IPS-20b (cell line): ENCODE data around the gene ZSCAN5B.

Experiments
- H3K27ac ChIP-seq: one replicate; pipeline ENCODE4 v1.5.1; 2013; ENCODE audit warnings: low read length
- H3K27me3 ChIP-seq: 2 replicates; pipeline ENCODE4 v1.6.1; 2013; ENCODE audit warnings: mild to moderate bottlenecking, low read length, inconsistent platforms; ENCODE audit not compliant: insufficient read depth
- H3K36me3 ChIP-seq: 2 replicates; pipeline ENCODE4 v1.6.1; 2013; ENCODE audit warnings: low read depth, mild to moderate bottlenecking, inconsistent platforms, low read length, moderate library complexity; ENCODE audit not compliant: insufficient read depth
- H3K4me1 ChIP-seq: 2 replicates; pipeline ENCODE4 v1.6.1; 2013; ENCODE audit warnings: mild to moderate bottlenecking, control low read depth, inconsistent platforms, low read length, moderate library complexity; ENCODE audit not compliant: insufficient read depth
- H3K4me3 ChIP-seq: 2 replicates; pipeline ENCODE4 v1.5.1; 2013; ENCODE audit warnings: mild to moderate bottlenecking, low read length, inconsistent platforms
- H3K9ac ChIP-seq: 2 replicates; pipeline ENCODE4 v1.6.1; 2013; ENCODE audit warnings: low read depth, mild to moderate bottlenecking, inconsistent platforms, low read length, moderate library complexity
- H3K9me3 ChIP-seq: 2 replicates; pipeline ENCODE4 v1.6.1; 2013; ENCODE audit warnings: mild to moderate bottlenecking, low read depth, low read length, inconsistent platforms; ENCODE audit not compliant: insufficient read depth

ZSCAN5B gene

DNA sequence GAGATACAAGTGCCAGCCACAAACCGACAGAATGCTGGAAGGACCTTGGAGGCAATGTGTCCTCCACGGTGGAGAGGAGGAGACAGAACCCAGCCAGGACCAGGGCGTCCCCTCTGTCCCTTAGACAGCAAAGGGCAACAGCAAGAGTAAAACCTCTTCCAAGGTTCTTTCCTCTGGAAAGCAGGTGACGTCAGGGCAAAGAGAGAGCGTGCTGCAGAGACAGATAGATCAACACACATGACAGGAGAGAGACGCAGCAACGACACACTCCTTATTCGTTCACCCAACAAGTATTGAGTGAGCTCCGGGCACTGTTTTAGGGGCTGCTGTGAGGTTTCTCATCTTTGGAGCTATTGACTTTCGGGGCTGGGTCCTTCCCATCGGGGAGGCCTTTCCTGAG is 23.0 kb downstream of the ZSCAN5B start:
- no peaks in the 10 kb centered on the region; the same call in 1 of the 2 replicates for H3K27me3 ChIP-seq

DNA sequence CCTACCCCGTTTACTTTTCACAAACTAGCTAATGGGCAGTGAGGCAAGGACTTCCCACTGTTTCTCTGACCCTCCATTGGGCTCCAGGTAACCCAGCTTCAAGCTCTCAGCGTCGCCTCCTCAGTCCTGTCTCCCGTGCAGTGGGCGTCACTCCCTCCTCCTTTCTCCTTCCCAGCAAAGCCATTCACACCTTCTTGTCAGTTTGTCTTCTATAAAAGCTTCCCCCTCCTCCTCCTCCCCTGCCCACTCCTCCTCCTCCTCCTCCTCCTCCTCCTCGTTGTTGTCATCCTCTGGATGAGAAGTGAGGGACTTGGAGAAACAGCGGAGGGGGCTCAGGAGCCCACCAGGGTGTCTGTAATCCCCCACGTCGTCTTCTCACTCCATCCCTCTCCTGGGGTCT is 23.5 kb downstream of the ZSCAN5B start:
- Histone ChIP-seq H3K4me1 (no peaks in the 10 kb centered on the region), H3K27me3 (no peaks in the 10 kb centered on the region; the same call in 1 of the 2 replicates), H3K9me3 (no peaks in the 10 kb centered on the region), H3K36me3 (no peaks in the 10 kb centered on the region), H3K27ac (no peak overlapping the region), H3K4me3 (no peak overlapping the region), H3K9ac (no peak overlapping the region)

More for the DNA sequence above, 23.0 kb downstream of the ZSCAN5B start:
- Histone ChIP-seq H3K9me3 (no peaks in the 10 kb centered on the region), H3K4me3 (no peak overlapping the region), H3K36me3 (no peaks in the 10 kb centered on the region), H3K4me1 (no peaks in the 10 kb centered on the region), H3K27ac (no peak overlapping the region), H3K9ac (no peak overlapping the region)

DNA sequence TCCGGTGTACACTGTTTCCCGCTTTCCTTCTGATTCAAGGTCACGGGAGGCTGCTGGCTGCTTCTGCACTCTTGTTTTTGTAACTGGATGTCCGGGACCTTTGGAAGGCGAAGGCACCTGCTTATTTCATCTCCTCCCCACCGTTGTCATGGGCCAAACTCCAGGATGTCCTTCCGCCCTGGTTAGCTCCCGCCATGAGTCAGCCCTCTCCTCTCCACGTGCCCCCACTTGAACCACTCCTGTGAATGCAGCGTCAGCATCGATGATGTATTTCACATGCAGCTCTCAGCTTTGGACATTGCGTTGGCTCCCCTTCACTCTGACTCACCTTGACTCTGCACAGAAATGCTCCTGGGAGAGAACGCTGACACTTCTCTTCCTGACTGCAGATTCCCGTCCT is 27.3 kb downstream of the ZSCAN5B start:
- no peaks in the 10 kb centered on the region; the same call in 1 of the 2 replicates for H3K27me3 ChIP-seq
- H3K4me1 ChIP-seq: no peaks in the 10 kb centered on the region
- no peak overlapping the region for H3K27ac ChIP-seq
- no peak overlapping the region for H3K4me3 ChIP-seq
- H3K36me3 ChIP-seq: no peaks in the 10 kb centered on the region
- no peaks in the 10 kb centered on the region for H3K9me3 ChIP-seq
- no peak overlapping the region for H3K9ac ChIP-seq

DNA sequence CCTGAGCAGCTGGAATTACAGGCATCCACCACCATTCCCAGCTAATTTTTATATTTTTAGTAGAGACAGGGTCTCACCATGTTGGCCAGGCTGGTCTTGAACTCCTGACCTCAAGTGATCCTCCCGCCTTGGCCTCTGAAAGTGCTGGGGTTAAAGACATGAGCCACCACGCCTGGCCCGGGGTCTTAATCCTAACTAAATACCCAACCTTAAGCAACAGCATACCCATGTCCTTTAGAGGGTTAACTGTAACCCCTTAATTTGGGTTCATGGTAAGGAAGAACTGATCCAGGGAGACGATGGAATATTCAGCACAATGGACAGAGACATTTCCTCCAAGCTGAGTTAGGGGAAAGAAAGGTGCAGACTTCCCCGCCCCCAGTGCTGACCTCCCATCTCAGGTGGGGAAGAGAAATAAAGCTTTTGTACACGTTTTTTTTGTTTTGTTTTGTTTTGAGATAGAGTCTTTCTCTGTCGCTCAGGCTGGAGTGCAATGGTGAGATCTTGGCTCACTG is 30.5 kb downstream of the ZSCAN5B start:
- Histone ChIP-seq H3K9ac (no peak overlapping the region), H3K27me3 (no peaks in the 10 kb centered on the region), H3K4me1 (no peaks in the 10 kb centered on the region), H3K4me3 (no peak overlapping the region), H3K9me3 (no peaks in the 10 kb centered on the region), H3K27ac (no peak overlapping the region), H3K36me3 (no peaks in the 10 kb centered on the region)

DNA sequence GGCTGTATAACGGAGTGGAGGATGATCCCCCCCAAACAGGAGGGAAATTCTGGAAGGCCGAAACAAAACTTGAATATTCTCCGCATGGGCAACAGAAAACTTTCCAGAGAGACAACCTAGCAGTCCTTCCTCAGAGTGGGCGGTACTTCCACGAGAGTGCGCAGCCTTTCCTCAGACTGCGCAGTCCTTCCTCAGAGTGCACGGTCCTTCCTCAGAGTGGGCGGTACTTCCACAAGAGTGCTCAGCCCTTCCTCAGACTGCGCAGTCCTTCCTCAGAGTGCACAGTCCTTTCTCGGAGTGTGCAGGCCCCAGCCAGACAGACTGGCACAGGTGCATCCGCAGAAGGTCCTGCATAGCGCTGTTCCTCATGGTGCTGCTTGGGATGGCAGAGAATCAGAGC is 34.5 kb downstream of the ZSCAN5B start:
- Histone ChIP-seq H3K9ac (no peak overlapping the region), H3K4me3 (no peak overlapping the region), H3K27ac (no peak overlapping the region), H3K9me3 (no peaks in the 10 kb centered on the region), H3K36me3 (peaks cover 13% of the 10 kb centered on the region), H3K4me1 (no peaks in the 10 kb centered on the region), H3K27me3 (no peaks in the 10 kb centered on the region)

DNA sequence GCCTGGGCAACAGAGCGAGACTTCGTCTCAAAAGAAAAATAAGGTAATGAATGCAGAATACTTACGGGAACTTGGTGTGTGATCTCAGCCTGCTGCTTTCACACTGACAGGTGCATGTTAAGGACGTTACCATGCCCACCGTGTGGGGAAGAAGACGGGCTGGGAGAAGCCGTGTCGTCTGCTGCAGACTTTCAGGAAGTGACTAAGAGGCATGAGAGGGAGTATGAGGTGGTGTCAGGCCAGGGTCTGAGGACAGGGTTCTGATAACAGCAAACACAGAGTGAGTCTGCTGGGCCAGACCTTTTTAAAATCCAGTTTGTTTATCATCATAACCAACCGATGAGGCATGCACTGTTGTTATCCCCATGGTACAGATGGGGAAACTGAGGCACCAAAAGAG is 35.3 kb downstream of the ZSCAN5B start:
- H3K27ac ChIP-seq: no peak overlapping the region
- no peak overlapping the region for H3K4me3 ChIP-seq
- no peaks in the 10 kb centered on the region for H3K4me1 ChIP-seq
- no peaks in the 10 kb centered on the region for H3K9me3 ChIP-seq
- H3K27me3 ChIP-seq: no peaks in the 10 kb centered on the region
- H3K9ac ChIP-seq: no peak overlapping the region
- peaks cover 21% of the 10 kb centered on the region for H3K36me3 ChIP-seq

DNA sequence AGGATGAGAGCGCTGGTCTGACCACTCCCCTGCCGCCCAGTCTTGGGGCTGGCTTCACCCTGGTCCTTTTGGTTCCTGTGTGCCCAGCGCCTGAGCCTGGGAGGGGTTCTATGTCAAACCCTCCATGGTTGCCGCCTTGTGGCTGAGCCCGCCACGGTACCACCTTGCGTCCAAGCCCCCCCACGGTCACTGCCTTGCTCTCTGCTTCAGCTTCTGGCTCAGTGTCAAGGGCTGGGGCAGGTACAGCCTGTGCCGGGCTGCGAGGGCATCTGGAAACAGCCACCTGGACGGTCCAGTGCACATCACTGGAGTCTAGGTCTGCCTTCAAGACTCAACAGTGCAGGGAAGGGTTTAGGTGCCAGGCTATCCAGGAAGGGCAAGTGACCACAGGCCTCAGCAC is 36.0 kb downstream of the ZSCAN5B start:
- no peak overlapping the region for H3K9ac ChIP-seq
- H3K4me1 ChIP-seq: no peaks in the 10 kb centered on the region
- H3K36me3 ChIP-seq: peaks cover 23% of the 10 kb centered on the region
- H3K27ac ChIP-seq: no peak overlapping the region
- no peak overlapping the region for H3K4me3 ChIP-seq
- H3K9me3 ChIP-seq: no peaks in the 10 kb centered on the region
- no peaks in the 10 kb centered on the region for H3K27me3 ChIP-seq

DNA sequence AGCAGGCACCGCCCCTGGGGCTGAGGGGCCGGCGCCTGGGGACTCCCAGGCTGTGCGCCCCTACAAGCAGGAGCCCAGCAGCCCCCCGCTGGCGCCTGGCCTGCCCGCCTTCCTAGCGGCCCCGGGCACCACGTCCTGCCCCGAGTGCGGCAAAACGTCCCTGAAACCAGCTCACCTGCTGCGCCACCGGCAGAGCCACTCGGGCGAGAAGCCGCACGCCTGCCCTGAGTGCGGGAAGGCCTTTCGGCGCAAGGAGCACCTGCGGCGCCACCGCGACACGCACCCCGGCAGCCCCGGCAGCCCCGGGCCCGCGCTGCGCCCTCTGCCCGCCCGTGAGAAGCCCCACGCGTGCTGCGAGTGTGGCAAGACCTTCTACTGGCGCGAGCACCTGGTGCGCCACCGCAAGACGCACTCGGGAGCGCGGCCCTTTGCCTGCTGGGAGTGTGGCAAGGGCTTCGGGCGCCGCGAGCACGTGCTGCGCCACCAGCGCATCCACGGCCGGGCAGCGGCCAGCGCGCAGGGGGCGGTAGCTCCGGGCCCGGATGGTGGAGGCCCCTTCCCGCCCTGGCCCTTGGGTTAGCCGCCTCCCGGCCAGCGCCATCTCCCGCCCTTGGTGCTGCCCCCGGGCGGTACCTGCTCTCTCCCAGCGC is 37.8 kb downstream of the ZSCAN5B start:
- Histone ChIP-seq H3K4me1 (no peaks in the 10 kb centered on the region), H3K36me3 (peaks cover 39% of the 10 kb centered on the region), H3K27ac (no peak overlapping the region), H3K27me3 (no peaks in the 10 kb centered on the region), H3K9ac (no peak overlapping the region), H3K9me3 (no peaks in the 10 kb centered on the region), H3K4me3 (no peak overlapping the region)

DNA sequence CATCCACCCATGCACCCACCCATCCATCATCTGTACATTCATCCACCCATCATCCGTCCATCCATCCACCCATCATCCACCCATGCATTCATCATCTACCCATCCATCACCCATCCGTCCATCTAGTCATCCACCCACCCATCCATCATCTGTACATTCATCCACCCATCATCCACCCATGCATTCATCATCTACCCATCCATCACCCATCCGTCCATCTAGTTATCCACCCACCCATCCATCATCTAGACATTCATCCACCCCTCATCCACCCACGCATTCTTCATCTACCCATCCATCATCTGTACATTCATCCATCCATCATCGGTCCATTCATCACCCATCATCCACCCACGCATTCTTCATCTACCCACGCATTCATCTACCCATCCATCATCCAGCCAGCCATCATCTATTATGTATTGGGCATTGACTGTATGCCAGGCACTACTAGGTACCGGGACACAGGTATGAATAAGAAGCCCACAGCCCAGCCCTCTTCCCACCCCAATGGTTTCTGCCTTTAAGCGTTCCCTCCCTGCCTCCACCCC is 38.5 kb downstream of the ZSCAN5B start:
- Histone ChIP-seq H3K9me3 (no peaks in the 10 kb centered on the region), H3K36me3 (peaks cover 43% of the 10 kb centered on the region), H3K9ac (no peak overlapping the region), H3K27ac (no peak overlapping the region), H3K4me3 (no peak overlapping the region), H3K27me3 (no peaks in the 10 kb centered on the region), H3K4me1 (no peaks in the 10 kb centered on the region)

DNA sequence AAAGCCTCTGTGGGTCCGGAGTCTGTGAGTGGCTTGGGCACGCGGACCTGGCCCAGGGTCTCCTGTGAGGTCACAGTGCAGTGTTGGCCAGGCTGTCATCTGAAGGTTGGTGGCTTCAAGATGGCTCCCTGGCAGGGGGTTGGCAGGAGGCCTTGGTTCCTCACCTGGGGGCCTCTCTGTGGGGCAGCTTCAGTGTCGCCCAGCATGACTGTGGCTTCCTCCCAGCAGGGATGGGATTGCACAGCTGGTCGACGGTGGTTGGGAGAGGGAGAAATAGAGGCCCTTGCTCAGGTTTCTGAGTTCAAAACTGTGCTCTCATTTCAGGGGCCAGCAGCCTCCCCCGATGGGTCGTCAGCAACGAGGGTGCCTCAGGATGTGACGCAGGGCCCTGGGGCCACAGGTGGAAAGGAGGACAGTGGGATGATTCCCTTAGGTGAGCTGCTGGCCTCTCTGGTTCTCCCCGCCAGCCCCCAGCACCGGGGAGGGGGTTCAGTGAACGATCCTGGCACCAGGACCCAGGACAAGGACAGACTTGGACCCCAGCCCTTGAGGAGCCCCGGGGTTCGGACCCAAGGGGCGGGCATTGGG is 39.3 kb downstream of the ZSCAN5B start:
- no peak overlapping the region for H3K9ac ChIP-seq
- peaks cover 46% of the 10 kb centered on the region for H3K36me3 ChIP-seq
- no peak overlapping the region for H3K4me3 ChIP-seq
- H3K4me1 ChIP-seq: peaks cover 7% of the 10 kb centered on the region; the same call in 1 of the 2 replicates
- no peak overlapping the region for H3K27ac ChIP-seq
- H3K9me3 ChIP-seq: no peaks in the 10 kb centered on the region
- H3K27me3 ChIP-seq: no peaks in the 10 kb centered on the region

DNA sequence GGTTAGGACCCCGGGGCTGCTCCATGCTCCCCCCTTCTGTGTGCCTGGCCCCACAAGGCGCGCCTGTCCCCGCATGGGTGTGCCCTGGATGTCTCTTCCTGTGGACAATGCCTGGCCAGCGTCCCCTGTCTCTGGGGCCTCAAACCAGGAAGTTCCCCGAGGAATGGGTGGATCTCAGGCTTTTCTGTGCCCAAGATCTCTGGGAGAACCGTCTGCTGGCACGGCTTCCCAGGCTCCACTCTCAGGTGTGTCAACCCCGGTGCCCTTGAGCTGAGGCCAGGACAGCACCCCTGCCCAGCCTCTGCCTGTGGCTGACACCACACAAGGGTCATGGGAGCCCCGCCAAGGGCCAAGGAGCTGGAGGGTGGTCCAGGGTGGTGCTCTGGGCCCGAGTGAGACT is 40.8 kb downstream of the ZSCAN5B start:
- Histone ChIP-seq H3K4me3 (no peak overlapping the region), H3K9me3 (no peaks in the 10 kb centered on the region), H3K36me3 (peaks cover 46% of the 10 kb centered on the region), H3K27me3 (no peaks in the 10 kb centered on the region), H3K4me1 (peaks cover 16% of the 10 kb centered on the region; the same call in 1 of the 2 replicates), H3K9ac (no peak overlapping the region), H3K27ac (no peak overlapping the region)

DNA sequence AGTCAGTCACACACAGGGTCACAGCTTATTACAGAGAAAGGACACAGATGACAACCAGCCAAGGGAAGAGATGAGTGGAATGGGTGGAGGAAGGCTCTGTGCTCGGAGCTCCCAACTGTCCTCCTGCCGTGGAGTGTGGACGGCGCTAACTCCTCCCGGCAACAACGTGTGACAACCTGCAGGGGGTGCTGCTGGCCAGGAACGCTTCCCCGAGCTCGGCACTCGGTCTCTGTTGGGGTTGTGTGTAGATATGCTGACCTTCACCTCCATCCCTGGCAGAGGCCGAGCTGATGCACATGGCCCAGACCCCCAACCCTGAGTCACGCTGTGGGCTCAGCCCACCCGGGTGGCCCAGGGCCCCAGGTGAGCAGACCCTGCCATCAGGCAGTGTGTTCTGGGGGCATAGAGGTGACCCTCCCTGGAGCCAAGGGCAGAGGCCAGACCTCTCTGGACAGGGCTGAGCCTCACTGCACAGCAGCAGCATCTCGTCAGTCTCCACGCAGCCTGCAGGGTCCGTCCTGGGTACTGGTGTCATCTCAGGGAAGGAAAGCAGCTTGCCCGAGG is 42.4 kb downstream of the ZSCAN5B start:
- Histone ChIP-seq H3K27ac (no peak overlapping the region), H3K4me1 (peaks cover 16% of the 10 kb centered on the region; the same call in 1 of the 2 replicates), H3K27me3 (no peaks in the 10 kb centered on the region), H3K36me3 (peaks cover 46% of the 10 kb centered on the region), H3K9ac (no peak overlapping the region), H3K9me3 (no peaks in the 10 kb centered on the region), H3K4me3 (no peak overlapping the region)
